AG10803 (cell line): ENCODE measurements around the gene PRDM5.

Experiments
- DNase-seq: peaks from one replicate; pipeline ENCODE4 v3.0.0; 2010; ENCODE audit warnings: low read depth
- H3K4me3 ChIP-seq: 2 replicates; pipeline ENCODE4 v1.5.1; 2011; ENCODE audit warnings: mild to moderate bottlenecking, low read length, control low read depth
- CTCF ChIP-seq: conservative IDR thresholded peaks from 2 replicates; pipeline ENCODE4 v1.5.1; 2011; ENCODE audit warnings: mild to moderate bottlenecking, low read length, control low read depth, inconsistent platforms

Gene PRDM5

GRCh38 chr4:120916937-120917336 lies 5.6 kb downstream of the PRDM5 start:
- no peak for DNase-seq
- TF ChIP-seq CTCF, result no peak
- H3K4me3 ChIP-seq, result no peak overlapping the region

GRCh38 chr4:120915336-120915735 lies 7.2 kb downstream of the PRDM5 start:
- no peak for TF ChIP-seq CTCF
- no peak for DNase-seq

GRCh38 chr4:120903419-120903818 lies 19.1 kb downstream of the PRDM5 start:
- no peak for DNase-seq
- H3K4me3 ChIP-seq, result no peak overlapping the region
- TF ChIP-seq CTCF, result no peak

More at GRCh38 chr4:120915336-120915735, 7.2 kb downstream of the PRDM5 start:
- H3K4me3 ChIP-seq, result no peak overlapping the region

GRCh38 chr4:120902925-120903324 lies 19.6 kb downstream of the PRDM5 start:
- no peak for TF ChIP-seq CTCF
- DNase-seq, result peak; percentile 5

GRCh38 chr4:120901731-120902130 lies 20.8 kb downstream of the PRDM5 start:
- TF ChIP-seq CTCF, result no peak
- no peak overlapping the region for H3K4me3 ChIP-seq
- no peak for DNase-seq

More at GRCh38 chr4:120902925-120903324, 19.6 kb downstream of the PRDM5 start:
- no peak overlapping the region for H3K4me3 ChIP-seq

- no peak overlapping the region for H3K4me3 ChIP-seq
- no peak for TF ChIP-seq CTCF
- DNase-seq, result no peak
Observed at GRCh38 chr4:120897981-120898719, 24.4 kb downstream of the PRDM5 start.

GRCh38 chr4:120895554-120895953 lies 27.0 kb downstream of the PRDM5 start:
- H3K4me3 ChIP-seq, result no peak overlapping the region
- TF ChIP-seq CTCF, result no peak
- no peak for DNase-seq
